Breast epithelium (tissue), 4 donors: Measurements from ENCODE around the gene ALDOB. TPM values are rescaled to one million over a fixed set of nuclear protein-coding genes. Genes with fewer than 3 reads are reported as not detected.

Source experiments
- DNase-seq, 2 donors: peaks; one replicate each; pipeline ENCODE4 v3.0.0-alpha.2; 2019; ENCODE audit warnings: low spot score in 2 of 2
- H3K27ac ChIP-seq, 2 donors: fragments of 200-600 bp; sonication (generic) in 1 of 2; one replicate each; pipeline ENCODE4 v1.5.1; 2016 to 2019; ENCODE audit warnings: mild to moderate bottlenecking in 1 of 2
- H3K27me3 ChIP-seq, 2 donors: fragments of 200-600 bp; sonication (generic) in 1 of 2; one replicate each; pipeline versions ENCODE4 v1.5.1 to v1.6.0; 2017 to 2019; ENCODE audit warnings: control low read depth in 1 of 2, mild to moderate bottlenecking in 1 of 2
- H3K36me3 ChIP-seq: fragments of 200-600 bp; one replicate; pipeline ENCODE4 v1.5.1; 2019
- H3K4me1 ChIP-seq, 2 donors: fragments of 200-600 bp; sonication (generic); one replicate each; pipeline ENCODE4 v1.5.1; 2016 to 2019; ENCODE audit warnings: control low read depth in 1 of 2
- H3K4me3 ChIP-seq, 3 donors: fragments of 200-600 bp; sonication (generic); 1 replicate in 2 of 3; 2 replicates in 1 of 3; pipeline ENCODE4 v1.5.1; 2016 to 2019; ENCODE audit warnings: mild to moderate bottlenecking in 3 of 3, moderate library complexity in 2 of 3
- H3K9me3 ChIP-seq, 2 donors: fragments of 200-600 bp; sonication (generic) in 1 of 2; one replicate each; pipeline ENCODE4 v1.5.1; 2016 to 2019; ENCODE audit warnings: control low read depth in 1 of 2
- POLR2A ChIP-seq: fragments of 450-650 bp; IDR thresholded peaks from one replicate; pipeline ENCODE4 v1.6.1; 2016; ENCODE audit warnings: antibody characterized with exemption, mild to moderate bottlenecking, moderate library complexity
- POLR2AphosphoS5 ChIP-seq, 3 donors: sonication (generic); formaldehyde crosslinking; IDR thresholded peaks; one replicate each; pipeline ENCODE4 v1.6.1; 2017; ENCODE audit warnings: antibody characterized with exemption in 3 of 3
- intact Hi-C: fragments of 100-400 bp; cut with DNase I; formaldehyde crosslinking; loops from one replicate; pipeline ENCODE4 v1.15.1; 2023; ENCODE audit warnings: low total_unique reads
- total RNA-seq, 3 donors: library from RNA; depleted of rRNA; stranded (reverse); fragments of >200 nt; gene quantifications; one replicate each; pipeline ENCODE4 v1.1.0, GENCODE V29; 2016
- TF ChIP-seq, protein P1 (sequence below), 3 donors: fragments of 450-650 bp; IDR thresholded peaks; one replicate each; pipeline ENCODE4 v1.5.1; 2016 to 2017; ENCODE audit warnings: antibody characterized with exemption in 3 of 3, mild to moderate bottlenecking in 3 of 3, moderate library complexity in 3 of 3

ALDOB gene
- total RNA-seq, 3 donors from 2014 or later = 0.66 TPM; not detected in 2

DNA sequence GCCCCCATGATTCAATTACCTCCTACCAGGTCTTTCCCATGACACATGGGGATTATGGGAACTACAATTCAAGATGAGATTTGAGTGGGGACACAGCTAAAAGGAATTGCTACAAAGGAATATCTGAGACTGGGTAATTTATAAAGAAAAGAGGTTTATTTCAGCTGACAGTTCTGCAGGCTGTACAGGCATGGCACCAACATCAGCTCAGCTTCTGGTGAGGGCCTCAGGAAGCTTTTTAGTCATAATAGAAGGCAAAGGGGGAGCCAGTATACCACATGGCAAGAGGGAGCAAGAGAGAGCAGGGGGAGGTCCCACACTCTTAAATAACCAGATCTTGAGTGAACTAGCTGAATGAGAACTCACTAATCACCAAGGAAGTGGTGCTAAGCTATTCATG lies 11.2 kb upstream of the ALDOB start:
- H3K4me3 ChIP-seq = no peak overlapping the region
- no peaks in the 10 kb centered on the region for H3K27me3 ChIP-seq
- H3K36me3 ChIP-seq = no peaks in the 10 kb centered on the region
- H3K27ac ChIP-seq = no peak overlapping the region
- TF ChIP-seq POLR2AphosphoS5 (IDR thresholded peaks at IDR 0.05) = no peak
- TF ChIP-seq POLR2A = no peak
- TF ChIP-seq, protein P1, sequence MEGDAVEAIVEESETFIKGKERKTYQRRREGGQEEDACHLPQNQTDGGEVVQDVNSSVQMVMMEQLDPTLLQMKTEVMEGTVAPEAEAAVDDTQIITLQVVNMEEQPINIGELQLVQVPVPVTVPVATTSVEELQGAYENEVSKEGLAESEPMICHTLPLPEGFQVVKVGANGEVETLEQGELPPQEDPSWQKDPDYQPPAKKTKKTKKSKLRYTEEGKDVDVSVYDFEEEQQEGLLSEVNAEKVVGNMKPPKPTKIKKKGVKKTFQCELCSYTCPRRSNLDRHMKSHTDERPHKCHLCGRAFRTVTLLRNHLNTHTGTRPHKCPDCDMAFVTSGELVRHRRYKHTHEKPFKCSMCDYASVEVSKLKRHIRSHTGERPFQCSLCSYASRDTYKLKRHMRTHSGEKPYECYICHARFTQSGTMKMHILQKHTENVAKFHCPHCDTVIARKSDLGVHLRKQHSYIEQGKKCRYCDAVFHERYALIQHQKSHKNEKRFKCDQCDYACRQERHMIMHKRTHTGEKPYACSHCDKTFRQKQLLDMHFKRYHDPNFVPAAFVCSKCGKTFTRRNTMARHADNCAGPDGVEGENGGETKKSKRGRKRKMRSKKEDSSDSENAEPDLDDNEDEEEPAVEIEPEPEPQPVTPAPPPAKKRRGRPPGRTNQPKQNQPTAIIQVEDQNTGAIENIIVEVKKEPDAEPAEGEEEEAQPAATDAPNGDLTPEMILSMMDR (IDR thresholded peaks at IDR 0.05) = no peak
- H3K4me1 ChIP-seq = no peaks in the 10 kb centered on the region
- no peaks in the 10 kb centered on the region for H3K9me3 ChIP-seq
- no peak for DNase-seq
- intact Hi-C loops = loop anchor here (5.0 kb wide), 1 partner anchor 86 kb away; the partner anchor contains the start of gene RNF20

DNA sequence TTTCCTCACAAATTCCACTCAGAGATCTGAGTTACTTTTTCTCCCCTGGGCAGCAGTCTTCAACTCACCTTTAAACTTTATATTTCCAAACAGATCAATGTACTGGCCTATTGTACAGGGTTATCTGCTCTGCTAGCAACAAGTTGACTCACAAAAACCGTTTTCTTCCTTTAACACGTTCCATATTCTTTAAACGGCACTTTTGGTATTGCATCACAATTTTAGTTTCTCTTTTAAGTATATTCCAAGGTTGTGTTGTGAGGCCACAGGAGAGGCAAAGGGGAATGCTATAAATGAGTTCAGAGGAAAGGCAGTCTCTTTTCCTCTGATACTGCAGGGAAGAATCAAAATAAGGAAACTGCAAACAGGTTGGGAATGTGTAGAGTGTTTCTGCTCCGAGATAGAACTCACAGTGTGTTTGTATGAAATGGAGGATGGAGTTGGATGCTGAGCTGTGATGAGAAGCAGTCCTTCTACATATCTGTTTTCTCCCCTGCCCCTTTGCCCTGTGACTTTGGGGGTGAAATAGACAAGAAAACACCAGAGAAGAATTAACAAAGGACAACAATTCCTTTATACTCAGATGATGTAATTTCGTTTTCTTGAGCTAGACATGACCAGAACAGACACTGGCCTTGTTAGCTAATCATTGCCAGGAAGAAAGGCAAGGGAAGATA lies 9.9 kb upstream of the ALDOB start:
- Histone ChIP-seq H3K36me3 (no peaks in the 10 kb centered on the region), H3K27me3 (peaks cover 0 to 4% of the 10 kb centered on the region in 2 donors), H3K4me1 (no peaks in the 10 kb centered on the region), H3K9me3 (no peaks in the 10 kb centered on the region), H3K4me3 (no peak overlapping the region), H3K27ac (no peak overlapping the region)
- TF ChIP-seq, protein P1 (IDR thresholded peaks at IDR 0.05) = no peak
- TF ChIP-seq POLR2AphosphoS5 (IDR thresholded peaks at IDR 0.05) (no peak), POLR2A (no peak)
- DNase-seq = no peak
- intact Hi-C loops = loop anchor here (5.0 kb wide), 1 partner anchor 87 kb away; the partner anchor contains the start of gene RNF20

DNA sequence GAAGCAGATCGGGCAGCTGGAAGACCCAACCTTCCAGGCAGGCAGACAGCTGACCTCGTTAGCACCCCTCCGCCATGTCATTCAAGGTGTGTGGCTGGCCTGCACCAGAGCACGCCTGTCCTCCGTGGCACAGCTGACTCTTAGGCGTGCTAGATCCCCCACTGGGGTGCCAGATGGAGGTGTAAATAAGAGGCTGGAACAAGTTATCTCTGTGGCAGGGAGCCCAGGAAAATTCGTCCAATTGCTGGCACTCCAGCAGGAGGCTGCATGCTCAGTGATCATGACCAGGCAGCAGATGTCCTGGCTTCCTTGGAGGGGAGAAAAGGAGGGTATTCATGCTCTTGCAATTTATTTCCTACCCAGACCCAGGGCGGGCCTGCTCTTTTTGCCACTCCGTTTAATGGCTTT lies 7.8 kb upstream of the ALDOB start:
- Histone ChIP-seq H3K27me3 (peaks cover 0 to 4% of the 10 kb centered on the region in 2 donors), H3K27ac (no peak overlapping the region), H3K9me3 (no peaks in the 10 kb centered on the region), H3K4me3 (no peak overlapping the region), H3K36me3 (no peaks in the 10 kb centered on the region), H3K4me1 (no peaks in the 10 kb centered on the region)
- DNase-seq = no peak
- TF ChIP-seq, protein P1 (IDR thresholded peaks at IDR 0.05) = no peak
- intact Hi-C loops = no loop called here

DNA sequence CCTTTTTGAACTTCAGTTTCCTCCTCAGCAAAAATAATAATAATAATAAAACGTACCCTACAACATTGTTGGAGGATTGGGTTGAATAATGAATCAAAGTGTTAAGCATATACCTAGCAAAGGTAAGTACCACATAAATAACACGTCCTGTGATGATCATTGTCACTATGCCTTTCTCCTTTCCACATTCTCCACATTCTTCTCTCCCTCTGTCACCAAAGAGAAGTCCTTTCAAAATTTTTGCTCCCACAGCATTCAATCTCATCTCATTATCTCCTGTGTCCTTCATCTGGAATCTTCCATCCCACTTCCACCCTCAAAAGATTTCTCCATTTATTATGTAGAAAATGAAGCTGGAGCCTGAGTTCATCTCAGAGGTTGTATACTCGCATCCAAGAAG lies 7.2 kb upstream of the ALDOB start:
- no peak overlapping the region for H3K27ac ChIP-seq
- H3K27me3 ChIP-seq = peaks cover 0 to 4% of the 10 kb centered on the region in 2 donors
- H3K9me3 ChIP-seq = no peaks in the 10 kb centered on the region
- H3K36me3 ChIP-seq = no peaks in the 10 kb centered on the region
- no peak overlapping the region for H3K4me3 ChIP-seq
- TF ChIP-seq POLR2AphosphoS5 (IDR thresholded peaks at IDR 0.05) (no peak), POLR2A (no peak)
- TF ChIP-seq, protein P1 (IDR thresholded peaks at IDR 0.05) = no peak
- H3K4me1 ChIP-seq = no peaks in the 10 kb centered on the region
- no peak for DNase-seq
- intact Hi-C loops = no loop called here

DNA sequence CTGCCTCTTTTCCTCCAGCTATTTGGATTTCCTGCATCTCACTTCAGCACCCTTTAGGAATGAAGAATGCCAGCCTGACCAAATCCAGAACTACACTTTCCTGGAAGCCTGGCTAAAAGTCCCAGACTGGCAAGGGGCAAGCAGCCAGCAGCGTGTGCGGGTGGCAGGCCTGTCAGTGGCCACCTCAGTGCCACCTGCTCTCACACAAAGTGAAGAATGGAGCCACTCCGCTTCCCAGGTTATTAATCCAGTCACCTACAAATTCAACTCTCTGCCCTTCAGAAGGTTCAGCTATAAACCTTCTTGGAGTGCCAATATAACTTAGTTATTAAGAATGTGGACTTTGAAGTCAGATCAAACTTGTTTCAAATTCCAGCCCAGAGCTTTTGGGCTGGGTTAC lies 6.7 kb upstream of the ALDOB start:
- Histone ChIP-seq H3K27ac (no peak overlapping the region), H3K36me3 (no peaks in the 10 kb centered on the region), H3K4me3 (no peak overlapping the region), H3K4me1 (no peaks in the 10 kb centered on the region), H3K9me3 (no peaks in the 10 kb centered on the region), H3K27me3 (peaks cover 0 to 4% of the 10 kb centered on the region in 2 donors)
- TF ChIP-seq POLR2AphosphoS5 (IDR thresholded peaks at IDR 0.05) (no peak), POLR2A (no peak)
- TF ChIP-seq, protein P1 (IDR thresholded peaks at IDR 0.05) = no peak
- no peak for DNase-seq
- intact Hi-C loops = no loop called here
